HepG2 (cell line): ENCODE measurements around the gene ZMYND8. TPM values are rescaled to one million over a fixed set of nuclear protein-coding genes. Genes with fewer than 3 reads are reported as not detected.
"Not testable (repeated sequence)": the region's sequence is repeated elsewhere in the genome, so short reads cannot be mapped to it uniquely, and the experiment has no call there.

Experiments
- ATAC-seq: fragments of 200-7000 bp; cut with Tn5 transposase; 3 replicates; pipeline ENCODE4 v1.9.1; 2020; ENCODE audit warnings: mild to moderate bottlenecking, moderate library complexity
- BruUV-seq: library from RNA; stranded (reverse); fragments of 400-500 nt; replicated peaks from 2 replicates; lab custom pipeline; 2021; lab: Mats Ljungman, UMichigan
- CTCF ChIA-PET: fragments of 300-600 bp; formaldehyde crosslinking; extraction: SDS; loops from one replicate; lab custom pipeline; 2021; ENCODE audit warnings: low total read pairs, inconsistent platforms, low intra/inter-chr PET ratio; lab: Yijun Ruan, JAX
- POLR2A ChIA-PET: fragments of 350-600 bp; sonication (Branson Sonifier 250); formaldehyde crosslinking; loops from one replicate; lab custom pipeline; 2020; ENCODE audit warnings: antibody characterized with exemption, inconsistent platforms; lab: Yijun Ruan, JAX
- DNase-seq: peaks from one replicate; pipeline ENCODE4 v3.0.0-alpha.2; 2015; ENCODE audit warnings: low spot score
- FAIRE-seq: peaks from 3 replicates; lab custom pipeline; 2011; peaks lifted over from hg19 to GRCh38; lab: Jason Lieb, UNC
- H2AFZ ChIP-seq: one replicate; pipeline ENCODE4 v1.6.1; 2011; ENCODE audit warnings: low read length, inconsistent platforms
- H3K27ac ChIP-seq: fragments of 300-600 bp; 3 replicates; pipeline ENCODE4 v1.8.0; 2011; ENCODE audit warnings: mixed run types, mild to moderate bottlenecking, mixed read lengths, low read length, inconsistent platforms; ENCODE audit not compliant: insufficient read depth; ENCODE audit errors: extremely low read length
- H3K27me3 ChIP-seq, 2 experiments: fragments of 200-600 bp in 1 of 2; 2 replicates in 1 of 2; 3 replicates in 1 of 2; pipeline versions ENCODE4 v1.6.0 to v1.8.0; 2011; ENCODE audit warnings: low read length in 2 of 2, mild to moderate bottlenecking in 2 of 2, moderate library complexity in 2 of 2, inconsistent platforms in 1 of 2; ENCODE audit not compliant: insufficient read depth in 2 of 2, control insufficient read depth in 1 of 2
- H3K36me3 ChIP-seq, 2 experiments: fragments of 200-600 bp in 1 of 2; replicated peaks in 1 of 2; 2 replicates in 1 of 2; 3 replicates in 1 of 2; pipeline versions ENCODE4 v1.5.1 to v1.8.0; 2011; ENCODE audit warnings: low read length in 2 of 2, inconsistent platforms in 1 of 2; ENCODE audit not compliant: insufficient read depth in 2 of 2, control insufficient read depth in 1 of 2
- H3K4me1 ChIP-seq: 2 replicates; pipeline ENCODE4 v1.5.1; 2012; ENCODE audit warnings: low read length, inconsistent platforms; ENCODE audit not compliant: insufficient read depth
- H3K4me2 ChIP-seq: 2 replicates; pipeline ENCODE4 v1.6.0; 2011; ENCODE audit warnings: low read depth, low read length, inconsistent platforms
- H3K4me3 ChIP-seq, 3 experiments: fragments of 200-600 bp in 1 of 3; sonication (generic), shearing (Covaris generic) in 1 of 3; replicated peaks in 1 of 3; 2 replicates each; pipeline ENCODE4 v1.5.1; 2011 to 2016; ENCODE audit warnings: low read length in 3 of 3, inconsistent platforms in 2 of 3, low read depth in 2 of 3, mild to moderate bottlenecking in 2 of 3, control low read depth in 1 of 3, mixed read lengths in 1 of 3; ENCODE audit not compliant: insufficient read depth in 1 of 3
- H3K79me2 ChIP-seq: one replicate; pipeline ENCODE4 v1.6.1; 2011; ENCODE audit warnings: low read length, inconsistent platforms; ENCODE audit not compliant: insufficient read depth
- H3K9ac ChIP-seq: 2 replicates; pipeline ENCODE4 v1.6.0; 2011; ENCODE audit warnings: mild to moderate bottlenecking, low read depth, low read length, inconsistent platforms; ENCODE audit not compliant: insufficient read depth
- H3K9me3 ChIP-seq: 2 replicates; pipeline ENCODE4 v1.5.1; 2012; ENCODE audit warnings: mild to moderate bottlenecking, low read length
- H4K20me1 ChIP-seq: 2 replicates; pipeline ENCODE4 v1.6.0; 2011; ENCODE audit warnings: inconsistent platforms, mild to moderate bottlenecking, low read length, moderate library complexity; ENCODE audit not compliant: insufficient read depth
- NFIB ChIP-seq: sonication (generic); formaldehyde crosslinking; IDR thresholded peaks from 2 replicates; pipeline ENCODE4 v1.9.0; 2021; ENCODE audit warnings: missing genetic modification reagents, mild to moderate bottlenecking, borderline replicate concordance
- POLR2AphosphoS5 ChIP-seq: IDR thresholded peaks from 2 replicates; pipeline ENCODE4 v1.6.1; 2012; ENCODE audit warnings: low read depth, low read length
- RBM22 ChIP-seq: fragments of 200-400 bp; formaldehyde crosslinking; optimal IDR thresholded peaks from 2 replicates; pipeline ENCODE3; 2017; ENCODE audit warnings: mild to moderate bottlenecking, low read length, moderate library complexity
- ZNF296 ChIP-seq: sonication (generic); formaldehyde crosslinking; conservative IDR thresholded peaks from 2 replicates; pipeline ENCODE4 v1.5.0; 2020; ENCODE audit warnings: mild to moderate bottlenecking, missing genetic modification reagents
- ZNF672 ChIP-seq: sonication (generic); formaldehyde crosslinking; IDR thresholded peaks from 2 replicates; pipeline ENCODE4 v1.8.1; 2022; ENCODE audit warnings: missing genetic modification reagents
- ZNF737 ChIP-seq: sonication (generic); formaldehyde crosslinking; IDR thresholded peaks from 2 replicates; pipeline ENCODE4 v1.5.0; 2020; ENCODE audit warnings: missing genetic modification reagents, mild to moderate bottlenecking, borderline replicate concordance
- WGBS: methylation state at CpG from one replicate; pipeline ENCODE4 v1.1.6; 2017; ENCODE audit warnings: low lambda C conversion rate; 5-methylcytosine and 5-hydroxymethylcytosine counted together
- in situ Hi-C: cut with HindIII; loops from 2 replicates; pipeline ENCODE4 v1.10.0; 2017; ENCODE audit warnings: low pct_unique_long_range_greater_than_20kb; ENCODE audit not compliant: extremely low pct_ligation_motif_present
- intact Hi-C: fragments of 100-400 bp; cut with micrococcal nuclease; formaldehyde crosslinking; loops from one replicate; pipeline ENCODE4 v1.10.0; 2022; ENCODE audit not compliant: unreplicated experiment
- polyA plus RNA-seq, 8 experiments: library from polyadenylated mRNA; depleted of rRNA in 3 of 8; stranded (reverse) in 7 of 8; unstranded in 1 of 8; fragments of >200 nt; fragmentation: Illumina TruSeq in 4 of 8; extraction: Trizol in 4 of 8; gene quantifications; 2 replicates each; pipeline versions ENCODE4 v1.2.1 to v1.2.3, GENCODE V29; 2011 to 2016; ENCODE audit warnings: low read depth in 4 of 8, missing spikeins in 1 of 8, mixed read lengths in 1 of 8; ENCODE audit not compliant: insufficient read depth in 1 of 8
- total RNA-seq, 5 experiments: library from RNA; depleted of rRNA; stranded (reverse); fragments of >200 nt; fragmentation: Illumina TruSeq; extraction: Trizol; gene quantifications; 2 replicates each; pipeline ENCODE4 v1.2.3, GENCODE V29; 2016; ENCODE audit warnings: low read depth in 1 of 5

Gene ZMYND8
- total and polyA plus RNA-seq, 2 of the 13 experiments (the other 11 are each of a cell fraction or from before 2014, with no cell fraction given) = 53.9 to 84.7 TPM

DNA sequence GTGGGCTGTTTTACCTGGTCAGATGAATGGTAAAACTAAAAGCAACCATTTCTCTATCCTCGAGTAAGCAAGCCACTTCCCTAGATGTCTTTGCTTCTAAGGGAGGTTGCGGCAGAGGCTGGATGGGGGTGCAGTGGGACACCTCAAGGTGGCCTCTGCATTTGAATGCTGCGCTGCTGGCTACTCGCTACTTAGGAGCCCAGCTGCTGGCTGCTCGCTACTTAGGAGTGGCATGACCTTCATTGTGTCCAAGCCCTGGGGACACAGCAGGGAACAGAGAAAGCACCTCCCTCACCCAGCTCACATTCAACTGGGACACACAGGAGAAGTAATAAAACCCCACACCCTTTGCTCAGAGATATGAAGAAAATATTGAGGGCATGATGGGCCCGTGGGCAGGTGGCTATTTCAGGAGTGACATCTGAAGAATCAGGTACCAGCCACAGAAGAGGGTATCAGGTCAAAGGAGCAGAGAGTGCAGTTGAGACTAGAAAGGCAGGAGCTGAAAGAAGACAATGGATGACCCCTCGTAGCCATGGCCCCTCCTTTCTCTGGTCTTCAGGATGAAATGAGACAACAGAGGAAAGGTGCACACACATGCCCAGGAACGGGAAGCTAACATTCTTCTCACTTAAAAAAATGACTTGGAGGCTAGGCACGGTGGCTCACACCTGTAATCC lies 149.4 kb downstream of the ZMYND8 start (continued):
- TF ChIP-seq POLR2AphosphoS5 (no peak), ZNF737 (CRISPR knock-in tag) (no peak), ZNF672 (CRISPR knock-in tag) (no peak), RBM22 (peak; percentile 96)
- TF ChIP-seq, all 625 proteins: peak for 10

DNA sequence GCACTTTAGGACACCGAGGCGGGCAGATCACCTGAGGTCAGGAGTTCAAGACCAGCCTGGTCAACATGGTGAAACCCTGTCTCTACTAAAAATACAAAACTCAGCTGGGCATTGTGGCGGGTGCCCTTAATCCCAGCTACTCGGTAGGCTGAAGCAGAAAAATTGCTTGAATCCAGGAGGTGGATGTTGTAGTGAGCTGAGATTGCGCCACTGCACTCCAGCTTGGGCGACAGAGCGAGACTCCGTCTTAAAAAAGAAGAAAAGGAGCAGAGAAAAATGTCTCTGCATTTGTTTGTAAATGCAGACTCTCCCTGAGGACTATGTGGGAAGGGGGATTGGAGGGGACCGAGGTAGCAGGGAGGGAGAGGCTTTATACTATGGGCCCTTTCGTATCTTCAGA lies 149.9 kb downstream of the ZMYND8 start:
- BruUV-seq, H3K9me3 ChIP-seq, ATAC-seq, H3K27ac ChIP-seq, in situ Hi-C loops, H3K4me2 ChIP-seq, H2AFZ ChIP-seq, H3K9ac ChIP-seq, DNase-seq, H3K4me3 ChIP-seq, H3K27me3 ChIP-seq, H4K20me1 ChIP-seq, H3K79me2 ChIP-seq, intact Hi-C loops, FAIRE-seq: not testable (repeated sequence)
- ChIA-PET POLR2A (interaction anchor here (1.6 kb wide), 1 partner anchor 27 kb away, joined by 4 read pairs; no protein-coding TSS in a partner anchor), CTCF (interaction anchor here (1.2 to 1.3 kb wide), 2 partner anchors 10 to 177 kb away, joined by 4 to 5 read pairs; no protein-coding TSS in a partner anchor)
- 0 out of 2 replicates have a peak, but pooled peaks have one; percentile 9 for TF ChIP-seq ZNF296
- TF ChIP-seq NFIB = 0 out of 2 replicates have a peak, but pooled peaks have one; percentile 72
- H3K36me3 ChIP-seq = peaks cover 28 to 35% of the 10 kb centered on the region in 2 experiments
- peaks cover 43% of the 10 kb centered on the region for H3K4me1 ChIP-seq
- WGBS = 95% methylated on average over 10 of the region's 10 CpGs
